GM18498 (cell line): Measurements from ENCODE around the gene DBR1.

Source experiments
- ATAC-seq: cut with Tn5 transposase; IDR thresholded peaks from one replicate; pipeline ENCODE4 v1.9.1; 2021; ENCODE audit warnings: mild to moderate bottlenecking, moderate library complexity; ENCODE audit not compliant: unreplicated experiment

Gene DBR1, protein sequence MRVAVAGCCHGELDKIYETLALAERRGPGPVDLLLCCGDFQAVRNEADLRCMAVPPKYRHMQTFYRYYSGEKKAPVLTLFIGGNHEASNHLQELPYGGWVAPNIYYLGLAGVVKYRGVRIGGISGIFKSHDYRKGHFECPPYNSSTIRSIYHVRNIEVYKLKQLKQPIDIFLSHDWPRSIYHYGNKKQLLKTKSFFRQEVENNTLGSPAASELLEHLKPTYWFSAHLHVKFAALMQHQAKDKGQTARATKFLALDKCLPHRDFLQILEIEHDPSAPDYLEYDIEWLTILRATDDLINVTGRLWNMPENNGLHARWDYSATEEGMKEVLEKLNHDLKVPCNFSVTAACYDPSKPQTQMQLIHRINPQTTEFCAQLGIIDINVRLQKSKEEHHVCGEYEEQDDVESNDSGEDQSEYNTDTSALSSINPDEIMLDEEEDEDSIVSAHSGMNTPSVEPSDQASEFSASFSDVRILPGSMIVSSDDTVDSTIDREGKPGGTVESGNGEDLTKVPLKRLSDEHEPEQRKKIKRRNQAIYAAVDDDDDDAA

DNA sequence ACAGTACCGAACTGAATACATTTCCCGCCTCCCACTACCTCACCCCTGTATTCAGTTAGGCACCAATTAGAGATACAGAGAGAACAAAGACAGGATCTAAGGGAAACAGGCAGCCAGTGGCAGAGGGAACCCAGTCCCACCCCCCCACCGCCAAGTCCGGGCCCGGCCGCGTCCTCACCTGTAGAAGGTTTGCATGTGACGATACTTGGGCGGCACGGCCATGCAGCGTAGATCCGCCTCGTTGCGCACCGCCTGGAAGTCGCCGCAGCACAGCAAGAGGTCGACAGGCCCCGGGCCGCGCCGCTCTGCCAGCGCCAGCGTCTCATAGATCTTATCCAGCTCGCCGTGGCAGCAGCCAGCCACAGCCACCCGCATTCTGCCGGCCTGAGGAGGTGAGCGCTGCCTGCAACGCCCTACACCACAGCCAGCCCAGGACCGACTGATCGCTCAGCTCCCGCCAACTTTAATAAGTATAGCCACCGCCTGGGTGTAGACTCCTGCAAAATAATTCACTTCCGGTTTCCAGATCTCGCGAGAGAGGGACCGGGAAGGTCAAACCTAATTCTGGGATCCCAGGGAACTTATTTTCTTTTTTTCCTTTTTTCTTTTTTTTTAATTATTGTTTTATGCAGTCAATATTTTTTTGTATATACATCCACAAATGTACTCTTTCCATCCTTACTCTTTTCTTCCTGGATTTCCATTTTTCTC is at the start of gene DBR1:
Gene DBR1 (minus strand): TSS at position 501 of the 711 bp plus-strand sequence. CDS start 126 bp downstream, at position 375.
- ATAC-seq, result peak; percentile 91

DNA sequence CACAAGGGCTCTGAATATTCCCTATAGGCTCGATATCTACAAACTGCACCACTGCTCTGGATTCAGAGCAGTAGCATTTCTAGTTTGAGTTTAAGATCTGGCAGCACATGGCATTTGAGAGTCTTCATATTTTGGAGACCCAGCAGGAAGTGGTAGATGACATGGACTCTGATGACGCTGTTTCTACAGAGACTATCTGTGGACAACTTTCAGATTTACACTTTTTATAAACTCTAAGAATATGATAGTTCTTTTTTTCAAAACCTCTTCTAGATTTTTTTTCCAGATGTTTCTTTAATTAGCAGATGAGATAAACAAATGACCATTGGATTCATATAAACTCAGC is 48.2 kb upstream of the DBR1 start:
- no peak for ATAC-seq

DNA sequence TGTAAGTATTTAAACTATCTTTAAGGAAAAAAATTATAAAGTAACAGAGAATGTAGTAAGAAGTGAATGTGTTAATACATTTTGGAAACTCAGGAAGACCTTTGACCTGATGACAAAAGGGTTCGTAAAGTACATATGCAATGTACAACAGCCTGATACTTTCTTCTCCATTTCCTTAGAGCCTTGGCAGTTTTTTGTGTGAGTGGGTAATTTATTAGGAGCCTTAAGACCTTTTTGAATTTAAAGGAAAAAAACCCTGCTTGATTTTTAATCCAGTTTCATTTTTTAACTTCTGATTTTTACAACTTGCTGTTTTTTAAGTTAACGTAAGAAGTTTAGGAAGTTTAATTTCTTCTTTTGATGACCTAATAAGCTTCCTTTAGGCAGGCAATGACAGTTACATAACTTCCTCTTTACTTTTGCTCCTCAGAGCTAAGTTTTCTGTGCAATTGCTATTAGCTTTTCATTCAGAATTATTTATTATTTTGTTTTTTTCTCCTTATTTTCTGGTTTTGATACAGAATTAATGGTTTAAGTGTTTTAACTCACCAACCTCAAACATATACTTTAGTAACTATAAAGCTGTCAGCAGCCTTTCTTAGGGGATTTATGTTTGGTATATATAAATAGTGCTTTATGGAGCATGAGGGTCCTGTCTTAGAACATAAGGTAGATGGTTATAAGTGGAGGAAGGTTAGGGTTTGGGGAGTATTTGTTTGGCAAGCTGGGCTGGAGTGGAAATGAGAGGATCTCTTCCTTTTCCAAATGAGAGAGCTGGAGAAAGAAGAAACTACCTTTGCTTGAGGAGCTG is 47.6 kb upstream of the DBR1 start:
- no peak for ATAC-seq

DNA sequence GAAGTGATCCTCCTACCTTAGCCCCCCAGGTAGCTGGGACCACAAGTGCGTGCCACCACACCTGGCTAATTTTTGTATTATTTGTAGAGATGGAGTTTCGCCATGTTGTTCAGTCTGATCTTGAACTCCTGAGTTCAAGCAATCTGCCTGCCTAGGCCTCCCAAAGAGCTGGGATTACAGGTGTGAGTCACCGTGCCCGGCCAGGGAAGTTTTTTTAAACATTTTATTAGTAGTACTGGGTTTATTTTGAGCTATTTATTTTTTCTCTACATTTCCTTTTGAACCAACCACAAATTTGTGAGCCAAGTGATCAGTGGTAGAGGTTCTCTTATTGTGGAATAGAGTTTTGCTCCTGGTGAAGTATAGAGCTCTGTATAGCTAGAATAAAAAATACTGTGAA is 46.1 kb upstream of the DBR1 start:
- ATAC-seq, result no peak

DNA sequence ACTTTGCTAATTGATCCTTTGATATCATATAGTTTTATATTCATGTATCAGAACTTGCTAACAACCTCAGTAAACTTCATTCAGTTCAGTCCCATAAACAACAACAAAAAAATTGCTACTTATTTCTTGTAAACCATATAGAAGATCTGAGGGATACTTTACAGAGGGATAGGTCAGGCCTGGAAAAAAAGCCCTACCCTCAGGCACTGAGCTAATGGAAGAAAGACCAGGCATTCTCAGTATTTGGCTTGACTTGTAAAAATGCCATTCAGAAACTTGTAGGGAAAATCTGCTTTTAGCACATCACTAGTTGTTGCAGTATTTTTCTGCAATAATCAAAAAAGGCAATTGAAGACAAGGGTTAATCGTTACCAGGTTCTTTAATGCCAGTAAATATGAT is 45.5 kb upstream of the DBR1 start:
- no peak for ATAC-seq

DNA sequence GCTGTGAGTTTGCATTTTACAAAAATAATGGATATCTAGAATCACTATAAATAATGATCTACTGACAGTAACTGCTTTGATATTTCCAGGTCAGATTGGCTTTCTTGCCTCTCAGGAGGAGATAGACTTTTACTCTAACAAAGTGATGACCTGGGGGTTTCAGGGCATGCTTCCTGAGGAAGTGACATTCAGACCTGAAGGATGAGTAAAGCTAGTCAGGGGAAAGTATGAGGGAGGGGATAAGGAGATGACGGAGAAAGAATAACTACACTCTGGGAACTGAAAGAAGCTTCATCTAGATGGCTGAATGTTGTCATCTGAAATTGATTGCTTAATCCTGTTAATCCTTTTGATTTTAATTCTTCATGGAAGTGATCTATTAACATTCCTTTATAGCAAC is 44.5 kb upstream of the DBR1 start:
- ATAC-seq, result no peak

DNA sequence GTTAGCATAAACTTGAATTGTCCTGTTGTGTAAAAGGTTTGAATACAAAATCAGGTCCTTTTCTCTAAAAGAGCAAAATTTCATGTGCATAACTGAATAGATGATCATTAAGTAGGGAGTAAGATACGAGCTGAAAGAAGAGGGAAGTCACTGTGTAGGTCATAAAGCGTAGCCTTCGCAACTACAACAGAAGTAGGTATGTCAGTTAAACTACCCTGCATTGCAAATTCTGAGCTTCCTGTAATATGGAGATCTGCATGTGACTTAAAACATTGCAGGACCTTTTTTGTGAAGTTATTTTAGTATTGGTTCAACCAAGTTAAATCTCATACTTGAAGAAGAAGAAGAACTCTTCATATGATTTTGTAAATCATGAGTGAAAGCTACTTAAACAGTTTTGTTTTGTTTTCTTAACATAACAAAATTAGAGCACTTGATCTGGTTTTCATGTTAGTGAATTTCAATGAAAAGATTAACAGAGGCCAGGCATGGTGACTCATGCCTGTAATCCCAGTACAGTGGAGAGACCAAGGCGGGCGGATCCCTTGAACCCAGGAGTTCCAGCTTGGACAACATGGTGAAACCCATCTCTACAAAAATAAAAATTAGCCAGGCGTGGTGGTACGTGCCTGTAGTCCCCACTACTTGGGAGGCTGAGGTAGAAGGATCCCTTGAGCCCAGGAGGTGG is 38.8 kb upstream of the DBR1 start:
- no peak for ATAC-seq

DNA sequence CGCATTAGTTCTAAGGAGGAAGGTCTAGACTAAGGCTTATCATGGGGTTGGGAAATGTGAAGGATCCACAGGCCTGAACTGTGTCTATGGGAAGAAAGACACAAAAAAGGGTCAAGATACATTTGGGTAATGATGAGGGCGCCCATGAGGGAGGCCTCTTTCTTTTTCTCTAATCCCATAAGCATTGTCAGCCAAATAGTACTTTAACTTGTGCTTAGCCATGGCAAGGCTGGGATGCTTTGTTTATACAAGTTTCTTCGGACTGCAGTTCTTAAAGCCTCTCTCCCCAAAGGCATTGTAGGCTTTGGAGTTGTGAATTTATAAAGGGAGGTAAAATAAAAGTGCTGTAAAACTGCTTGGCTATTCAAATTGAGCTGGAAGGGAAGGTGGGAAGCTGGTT is 35.8 kb upstream of the DBR1 start:
- no peak for ATAC-seq

DNA sequence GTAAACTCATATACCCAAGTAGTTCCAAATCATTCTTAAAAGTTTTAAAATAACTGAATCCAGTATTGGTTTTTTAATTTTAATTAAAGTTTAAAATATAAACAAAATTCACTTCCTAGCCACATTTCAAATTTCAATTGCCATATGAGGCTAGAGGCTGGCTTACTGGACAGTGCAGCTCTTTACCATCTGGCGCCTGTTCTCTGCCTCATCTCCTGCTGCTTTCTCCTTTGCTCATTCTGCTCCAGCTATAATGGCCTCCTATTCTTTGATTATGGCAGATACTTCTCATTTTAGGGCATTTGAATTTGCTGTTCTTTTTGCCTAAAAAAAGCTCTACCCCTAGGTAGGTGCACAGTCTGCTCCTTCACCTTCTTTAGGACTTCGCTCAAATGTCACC is 31.5 kb upstream of the DBR1 start:
- no peak for ATAC-seq

DNA sequence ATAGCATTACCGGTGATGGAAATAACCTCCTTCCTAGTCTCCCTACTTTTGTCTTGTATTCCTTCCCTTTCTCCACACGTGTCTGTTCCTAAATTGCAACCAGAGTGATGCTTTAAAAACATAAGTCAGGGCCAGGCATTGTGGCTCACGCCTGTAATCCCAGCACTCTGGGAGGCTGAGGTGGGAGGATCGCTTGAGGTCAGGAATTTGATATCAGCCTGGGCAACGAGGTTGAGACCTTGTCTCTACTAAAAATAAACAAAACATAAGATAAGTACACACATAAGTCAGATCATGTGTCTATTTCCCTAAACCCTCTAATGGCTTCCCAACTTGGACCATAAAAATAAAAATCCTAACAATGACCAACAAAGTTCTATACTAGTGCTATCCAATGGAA is 30.8 kb upstream of the DBR1 start:
- ATAC-seq, result no peak

DNA sequence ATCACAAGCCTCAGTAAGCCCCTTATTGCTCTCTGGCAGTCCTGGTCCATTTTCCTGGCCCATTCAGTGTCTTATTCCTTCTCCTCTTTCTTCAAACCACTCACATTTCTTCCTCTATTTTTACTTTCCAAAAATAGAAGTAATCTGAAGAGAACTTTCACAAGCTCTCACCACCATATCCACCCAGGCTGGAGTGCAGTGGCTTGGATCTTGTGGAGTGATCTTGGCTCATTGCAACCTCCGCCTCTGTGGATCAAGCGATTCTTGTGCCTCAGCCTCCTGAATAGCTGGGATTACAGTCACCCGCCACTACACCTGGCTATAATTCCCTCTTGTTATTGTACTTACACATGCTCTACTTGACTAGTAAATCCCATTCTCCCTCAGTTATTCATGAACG is 29.2 kb upstream of the DBR1 start:
- no peak for ATAC-seq

DNA sequence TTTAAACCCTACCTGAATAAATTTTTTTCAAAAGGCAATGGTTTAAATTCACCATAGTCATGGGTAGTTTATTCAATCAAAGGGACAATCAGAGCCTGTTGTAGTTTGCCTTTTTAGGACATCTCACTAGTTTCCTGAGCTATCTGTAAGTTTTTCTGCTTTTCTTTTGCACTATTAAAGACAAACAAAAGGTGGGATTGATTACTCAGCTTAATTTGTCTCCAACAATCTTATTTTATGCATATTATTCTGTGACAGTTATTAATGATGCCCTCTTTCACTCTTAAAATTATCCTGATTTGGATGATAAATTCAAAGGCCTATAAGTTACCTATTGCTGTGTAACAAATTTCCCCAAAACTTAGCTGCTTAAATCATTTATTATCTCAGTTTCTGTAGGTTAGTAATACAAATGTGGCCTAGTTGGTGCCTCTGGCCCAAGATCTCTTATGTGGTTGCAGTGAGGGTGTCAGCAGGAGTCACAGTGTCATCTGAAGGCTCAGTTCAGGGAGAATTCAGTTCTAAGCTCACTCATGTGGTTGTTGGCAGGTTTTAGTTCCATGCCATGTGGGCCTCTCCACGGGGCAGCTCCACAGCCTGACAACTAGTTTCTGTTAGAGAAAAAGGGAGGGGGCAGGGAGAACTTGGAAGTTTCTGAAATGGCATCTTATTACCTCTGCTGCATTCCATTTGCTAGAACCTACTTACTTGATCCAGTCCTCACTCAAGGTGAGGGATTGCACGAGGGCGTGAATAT is 28.4 kb upstream of the DBR1 start:
- ATAC-seq, result no peak

DNA sequence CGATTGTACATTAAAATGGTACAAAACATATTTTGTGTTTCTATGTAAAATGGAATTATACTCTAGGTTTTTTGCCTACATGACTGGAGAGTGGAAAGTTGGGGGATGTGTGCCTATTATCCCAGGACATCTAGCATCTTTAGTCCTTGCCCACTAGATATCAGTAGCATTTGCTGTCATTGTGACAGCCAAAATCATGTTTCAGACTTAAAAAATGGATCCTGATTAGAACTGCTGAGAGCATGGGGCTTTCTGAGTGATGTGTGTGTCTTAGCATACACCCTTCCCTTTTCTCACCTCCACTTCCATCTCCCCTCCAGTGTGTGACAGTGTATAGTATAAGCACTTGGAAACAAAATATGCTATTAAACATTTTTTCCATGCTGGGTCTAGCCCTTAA is 25.7 kb upstream of the DBR1 start:
- ATAC-seq, result no peak

DNA sequence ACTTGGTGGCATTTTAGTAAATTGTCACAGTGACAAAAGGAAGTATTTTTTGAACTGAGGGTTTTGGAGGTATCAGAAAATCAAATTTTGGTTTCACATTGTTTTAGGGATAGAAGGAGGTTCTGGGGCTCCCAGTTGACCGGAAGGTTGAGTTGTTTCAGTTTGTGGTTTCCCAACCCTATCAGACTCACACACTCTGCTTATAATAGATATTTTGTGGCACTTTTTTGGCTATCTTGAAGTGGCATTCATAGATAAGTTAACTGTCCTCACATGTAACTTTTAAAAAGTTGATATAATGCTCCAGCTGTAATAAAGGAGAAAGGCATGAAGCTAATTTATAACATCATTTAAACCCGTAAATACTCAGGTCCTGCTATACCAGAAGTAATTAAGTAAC is 25.1 kb upstream of the DBR1 start:
- ATAC-seq, result peak; percentile 76

DNA sequence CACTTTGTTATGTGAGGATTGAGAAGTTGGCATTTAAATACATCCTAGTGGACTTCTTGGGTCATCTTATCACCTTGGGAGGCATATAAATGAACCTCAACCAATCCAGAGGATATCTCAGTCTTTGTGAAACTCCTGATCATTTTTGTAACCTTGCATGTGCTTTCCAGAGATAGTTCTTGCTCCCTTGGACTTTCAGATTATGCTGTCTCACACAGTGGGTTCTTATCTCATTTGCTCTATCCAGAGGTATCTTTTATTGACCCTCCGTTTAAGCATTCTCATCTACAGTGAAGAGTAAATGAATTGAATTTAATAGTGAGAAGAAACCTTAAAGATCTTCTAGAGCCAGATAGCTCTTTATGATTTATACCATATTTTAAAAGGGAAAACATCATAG is 22.8 kb upstream of the DBR1 start:
- ATAC-seq, result no peak

DNA sequence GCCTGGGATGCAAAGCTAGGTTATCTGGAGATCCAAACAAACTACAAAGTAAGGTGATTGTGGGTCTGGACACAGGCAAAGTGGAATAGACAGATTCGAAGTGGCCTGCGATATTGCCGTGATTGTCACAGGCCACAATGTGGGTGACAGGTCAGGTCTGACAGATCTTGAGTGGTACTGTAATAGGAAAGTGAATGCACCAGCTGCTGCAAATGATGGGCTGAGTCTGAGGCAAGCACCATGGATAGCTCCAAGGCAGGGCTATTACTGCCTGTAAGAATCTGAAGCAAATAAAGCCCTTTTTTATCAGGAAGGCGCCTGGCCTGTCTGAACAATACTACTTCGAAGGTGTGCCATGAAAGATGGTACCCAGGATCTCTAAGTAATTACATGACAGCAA is 22.3 kb upstream of the DBR1 start:
- ATAC-seq, result no peak

DNA sequence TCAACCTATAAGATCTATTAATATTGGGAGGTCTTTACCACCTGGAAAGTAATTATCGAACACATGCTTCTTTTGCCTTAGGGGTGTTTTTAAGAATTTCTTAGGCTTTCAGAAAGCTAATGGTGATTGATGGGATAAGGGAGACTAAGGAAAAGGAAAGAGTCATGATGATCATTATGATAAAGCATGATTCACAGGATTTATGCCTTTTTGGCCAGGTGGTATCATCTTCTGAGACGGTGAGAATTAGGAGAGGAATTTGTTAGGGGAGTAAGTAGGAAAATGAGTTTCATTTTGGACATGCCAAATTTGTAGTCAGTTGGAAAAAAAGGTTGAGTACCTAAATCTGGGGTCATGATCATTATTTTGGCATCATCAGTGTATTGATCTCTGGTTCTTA is 21.3 kb upstream of the DBR1 start:
- no peak for ATAC-seq

DNA sequence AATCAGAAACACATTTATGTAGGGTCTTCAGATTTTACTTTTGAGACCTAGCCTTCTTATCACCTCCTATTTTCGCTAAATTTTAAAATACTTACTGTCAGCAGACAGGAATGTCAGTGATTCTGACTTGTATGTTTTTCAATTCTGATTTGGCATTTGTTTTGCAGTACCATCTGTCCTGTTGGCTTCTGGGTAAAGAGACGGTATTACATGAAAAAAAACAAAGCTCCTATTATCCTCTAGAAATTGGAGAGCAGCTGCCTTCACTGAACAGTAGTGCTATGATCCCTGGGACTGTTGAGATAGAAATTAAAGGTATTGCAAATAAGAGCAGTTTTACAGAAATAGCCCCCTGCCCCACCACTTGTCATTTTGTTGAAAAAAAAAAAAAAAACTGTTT is 20.8 kb upstream of the DBR1 start:
- no peak for ATAC-seq

DNA sequence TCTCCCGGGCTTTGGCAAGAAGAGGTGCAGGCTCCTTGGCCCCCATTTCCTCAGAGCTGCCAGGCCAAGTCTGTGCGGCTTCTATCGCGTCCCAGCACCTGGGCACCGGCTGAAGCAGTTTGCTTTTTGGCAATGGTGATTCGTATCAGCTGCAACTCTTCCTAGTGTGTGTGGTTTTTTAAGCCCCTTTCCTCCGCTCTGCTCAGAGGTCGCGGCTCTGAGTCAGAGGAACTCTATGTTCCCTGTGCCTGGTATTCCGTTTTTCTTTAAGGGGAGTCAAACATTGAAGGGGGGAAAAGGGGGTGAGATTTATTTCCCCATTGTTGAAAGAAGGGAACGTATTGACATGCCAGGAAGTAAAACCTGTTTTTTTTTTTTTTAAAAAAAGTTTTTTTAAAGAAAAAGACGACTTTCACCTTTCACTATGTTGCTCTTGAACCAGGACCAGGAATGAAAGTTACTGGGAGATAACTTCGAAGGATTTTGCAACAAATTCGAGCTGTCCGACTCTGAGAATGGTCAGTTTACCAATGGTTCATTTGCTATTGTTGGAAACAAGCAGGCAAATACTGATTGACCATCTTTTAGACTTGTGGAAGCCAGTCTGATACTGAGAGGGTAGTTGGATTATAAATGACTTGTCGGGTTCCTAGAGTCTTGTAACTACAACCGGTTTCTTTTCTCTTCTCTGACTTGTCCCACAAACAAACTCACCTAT is 13.5 kb upstream of the DBR1 start:
- ATAC-seq, result no peak
